HEK293 (cell line): Measurements from ENCODE around the gene CCDC150.

Experiments
- BCL11A ChIP-seq: fragments of 450-650 bp; formaldehyde crosslinking; IDR thresholded peaks from 2 replicates; pipeline ENCODE4 v1.5.1; 2016; ENCODE audit warnings: low read depth, missing biosample characterization, missing genetic modification characterization
- SP2 ChIP-seq: fragments of 450-650 bp; formaldehyde crosslinking; IDR thresholded peaks from 2 replicates; pipeline ENCODE4 v1.5.1; 2016; ENCODE audit warnings: missing biosample characterization, missing genetic modification characterization
- ZBTB7A ChIP-seq: fragments of 450-650 bp; formaldehyde crosslinking; IDR thresholded peaks from 2 replicates; pipeline ENCODE4 v1.5.1; 2016; ENCODE audit warnings: low read depth, missing biosample characterization, missing genetic modification characterization
- ZSCAN30 ChIP-seq: fragments of 450-650 bp; IDR thresholded peaks from 2 replicates; pipeline ENCODE4 v1.5.1; 2018; ENCODE audit warnings: missing biosample characterization, mild to moderate bottlenecking, missing genetic modification characterization, moderate library complexity
- TF ChIP-seq, protein P1 (sequence below): fragments of 450-650 bp; formaldehyde crosslinking; IDR thresholded peaks from 2 replicates; pipeline ENCODE4 v1.5.1; 2016; ENCODE audit warnings: missing biosample characterization, missing genetic modification characterization, borderline replicate concordance
- TF ChIP-seq, protein P2 (sequence below): fragments of 450-650 bp; formaldehyde crosslinking; IDR thresholded peaks from 2 replicates; pipeline ENCODE4 v1.5.1; 2016; ENCODE audit warnings: missing biosample characterization, missing genetic modification characterization

DNA sequence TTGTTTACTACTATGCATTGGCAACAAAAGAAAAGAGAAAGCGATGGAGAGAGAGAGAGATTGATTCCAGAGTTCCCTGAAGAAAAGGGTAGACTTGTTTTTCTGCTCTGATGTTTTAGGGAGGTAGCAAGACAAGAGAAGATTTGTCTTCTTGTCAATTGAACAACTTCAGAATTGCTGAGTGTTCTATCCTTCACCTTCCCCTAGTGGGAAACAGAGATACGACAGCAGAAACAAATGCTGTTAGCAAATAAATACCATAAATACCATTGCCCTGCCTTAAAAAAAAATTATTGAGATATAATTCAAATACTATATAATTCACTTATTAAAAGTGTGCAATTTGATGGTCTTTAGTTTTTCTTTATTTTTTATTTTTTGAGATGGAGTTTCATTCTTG lies 26.2 kb upstream of the CCDC150 start:
- TF ChIP-seq ZSCAN30 (tag by site-specific recombination) (no peak), ZBTB7A (tag by site-specific recombination) (no peak), BCL11A (tag by site-specific recombination) (no peak), SP2 (no peak)
- TF ChIP-seq, protein P1, sequence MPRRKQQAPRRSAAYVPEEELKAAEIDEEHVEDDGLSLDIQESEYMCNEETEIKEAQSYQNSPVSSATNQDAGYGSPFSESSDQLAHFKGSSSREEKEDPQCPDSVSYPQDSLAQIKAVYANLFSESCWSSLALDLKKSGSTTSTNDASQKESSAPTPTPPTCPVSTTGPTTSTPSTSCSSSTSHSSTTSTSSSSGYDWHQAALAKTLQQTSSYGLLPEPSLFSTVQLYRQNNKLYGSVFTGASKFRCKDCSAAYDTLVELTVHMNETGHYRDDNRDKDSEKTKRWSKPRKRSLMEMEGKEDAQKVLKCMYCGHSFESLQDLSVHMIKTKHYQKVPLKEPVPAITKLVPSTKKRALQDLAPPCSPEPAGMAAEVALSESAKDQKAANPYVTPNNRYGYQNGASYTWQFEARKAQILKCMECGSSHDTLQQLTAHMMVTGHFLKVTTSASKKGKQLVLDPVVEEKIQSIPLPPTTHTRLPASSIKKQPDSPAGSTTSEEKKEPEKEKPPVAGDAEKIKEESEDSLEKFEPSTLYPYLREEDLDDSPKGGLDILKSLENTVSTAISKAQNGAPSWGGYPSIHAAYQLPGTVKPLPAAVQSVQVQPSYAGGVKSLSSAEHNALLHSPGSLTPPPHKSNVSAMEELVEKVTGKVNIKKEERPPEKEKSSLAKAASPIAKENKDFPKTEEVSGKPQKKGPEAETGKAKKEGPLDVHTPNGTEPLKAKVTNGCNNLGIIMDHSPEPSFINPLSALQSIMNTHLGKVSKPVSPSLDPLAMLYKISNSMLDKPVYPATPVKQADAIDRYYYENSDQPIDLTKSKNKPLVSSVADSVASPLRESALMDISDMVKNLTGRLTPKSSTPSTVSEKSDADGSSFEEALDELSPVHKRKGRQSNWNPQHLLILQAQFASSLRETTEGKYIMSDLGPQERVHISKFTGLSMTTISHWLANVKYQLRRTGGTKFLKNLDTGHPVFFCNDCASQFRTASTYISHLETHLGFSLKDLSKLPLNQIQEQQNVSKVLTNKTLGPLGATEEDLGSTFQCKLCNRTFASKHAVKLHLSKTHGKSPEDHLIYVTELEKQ (tag by site-specific recombination), result no peak
- TF ChIP-seq, protein P2, sequence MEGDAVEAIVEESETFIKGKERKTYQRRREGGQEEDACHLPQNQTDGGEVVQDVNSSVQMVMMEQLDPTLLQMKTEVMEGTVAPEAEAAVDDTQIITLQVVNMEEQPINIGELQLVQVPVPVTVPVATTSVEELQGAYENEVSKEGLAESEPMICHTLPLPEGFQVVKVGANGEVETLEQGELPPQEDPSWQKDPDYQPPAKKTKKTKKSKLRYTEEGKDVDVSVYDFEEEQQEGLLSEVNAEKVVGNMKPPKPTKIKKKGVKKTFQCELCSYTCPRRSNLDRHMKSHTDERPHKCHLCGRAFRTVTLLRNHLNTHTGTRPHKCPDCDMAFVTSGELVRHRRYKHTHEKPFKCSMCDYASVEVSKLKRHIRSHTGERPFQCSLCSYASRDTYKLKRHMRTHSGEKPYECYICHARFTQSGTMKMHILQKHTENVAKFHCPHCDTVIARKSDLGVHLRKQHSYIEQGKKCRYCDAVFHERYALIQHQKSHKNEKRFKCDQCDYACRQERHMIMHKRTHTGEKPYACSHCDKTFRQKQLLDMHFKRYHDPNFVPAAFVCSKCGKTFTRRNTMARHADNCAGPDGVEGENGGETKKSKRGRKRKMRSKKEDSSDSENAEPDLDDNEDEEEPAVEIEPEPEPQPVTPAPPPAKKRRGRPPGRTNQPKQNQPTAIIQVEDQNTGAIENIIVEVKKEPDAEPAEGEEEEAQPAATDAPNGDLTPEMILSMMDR (tag by site-specific recombination), result no peak
